GM10248 (cell line): Measurements from ENCODE around the gene MTHFR.

ENCODE experiments used
- CTCF ChIA-PET: fragments of 300-600 bp; sonication (Branson Sonifier 250); formaldehyde crosslinking; extraction: SDS; loops from one replicate; lab custom pipeline; 2021; ENCODE audit warnings: antibody characterized with exemption; lab: Yijun Ruan, JAX
- POLR2A ChIA-PET: fragments of 350-650 bp; sonication (Branson Sonifier 250); formaldehyde crosslinking; extraction: SDS; loops from one replicate; lab custom pipeline; 2020; ENCODE audit warnings: antibody characterized with exemption; lab: Yijun Ruan, JAX
- DNase-seq: peaks from one replicate; pipeline ENCODE4 v3.0.0; 2012; ENCODE audit errors: extremely low spot score
- TF ChIP-seq, protein P1 (sequence below): IDR thresholded peaks from 2 replicates; pipeline ENCODE4 v1.5.1; 2012; ENCODE audit warnings: mild to moderate bottlenecking, low read depth; ENCODE audit errors: extremely low read depth, missing control alignments, control extremely low read depth

Gene MTHFR

GRCh38 chr1:11805422-11806306 is at the start of gene MTHFR, which contains the start of gene CLCN6:
Gene MTHFR, minus strand, starts transcription at chr1:11805964. Its CDS starts 2,848 bp downstream, at chr1:11803116.
Gene CLCN6, plus strand, starts transcription at chr1:11806191. Its CDS starts 72 bp downstream, at chr1:11806263.
- CTCF ChIA-PET = interaction anchor here (0.8 to 1.6 kb wide), 6 partner anchors 9 to 142 kb away, joined by 3 to 9 read pairs (median 4); partner anchors contain the start of gene FBXO6
- POLR2A ChIA-PET = interaction anchor here (0.6 to 1.9 kb wide), 4 partner anchors 9 to 652 kb away, joined by 3 to 27 read pairs (median 6); no protein-coding TSS in a partner anchor
- peak; percentile 99 for DNase-seq
- TF ChIP-seq, protein P1, sequence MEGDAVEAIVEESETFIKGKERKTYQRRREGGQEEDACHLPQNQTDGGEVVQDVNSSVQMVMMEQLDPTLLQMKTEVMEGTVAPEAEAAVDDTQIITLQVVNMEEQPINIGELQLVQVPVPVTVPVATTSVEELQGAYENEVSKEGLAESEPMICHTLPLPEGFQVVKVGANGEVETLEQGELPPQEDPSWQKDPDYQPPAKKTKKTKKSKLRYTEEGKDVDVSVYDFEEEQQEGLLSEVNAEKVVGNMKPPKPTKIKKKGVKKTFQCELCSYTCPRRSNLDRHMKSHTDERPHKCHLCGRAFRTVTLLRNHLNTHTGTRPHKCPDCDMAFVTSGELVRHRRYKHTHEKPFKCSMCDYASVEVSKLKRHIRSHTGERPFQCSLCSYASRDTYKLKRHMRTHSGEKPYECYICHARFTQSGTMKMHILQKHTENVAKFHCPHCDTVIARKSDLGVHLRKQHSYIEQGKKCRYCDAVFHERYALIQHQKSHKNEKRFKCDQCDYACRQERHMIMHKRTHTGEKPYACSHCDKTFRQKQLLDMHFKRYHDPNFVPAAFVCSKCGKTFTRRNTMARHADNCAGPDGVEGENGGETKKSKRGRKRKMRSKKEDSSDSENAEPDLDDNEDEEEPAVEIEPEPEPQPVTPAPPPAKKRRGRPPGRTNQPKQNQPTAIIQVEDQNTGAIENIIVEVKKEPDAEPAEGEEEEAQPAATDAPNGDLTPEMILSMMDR = no peak

DNA sequence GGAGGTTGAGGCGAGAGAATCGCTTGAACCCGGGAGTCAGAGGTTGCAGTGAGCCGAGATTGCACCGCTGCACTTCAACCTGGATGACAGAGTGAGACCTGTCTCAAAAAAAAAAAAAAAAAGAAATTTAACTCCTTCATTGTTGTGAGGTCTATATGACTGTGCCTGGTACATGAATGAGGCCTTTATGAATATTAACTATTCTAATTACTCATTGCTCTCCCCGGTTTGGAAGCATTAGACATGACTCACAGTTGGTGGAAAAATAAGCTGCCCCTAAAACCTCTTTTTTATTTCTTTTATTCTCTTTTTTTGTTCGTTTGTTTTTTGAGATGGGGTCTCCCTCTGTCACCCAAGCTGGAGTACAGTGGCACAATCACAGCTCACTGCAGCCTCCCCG is 49.7 kb upstream of the MTHFR start:
- POLR2A ChIA-PET = no interaction called here
- CTCF ChIA-PET = interaction anchor here (1.0 to 1.6 kb wide), 2 partner anchors 10 to 15 kb away, joined by 3 to 4 read pairs; no protein-coding TSS in a partner anchor
- DNase-seq = no peak
- TF ChIP-seq, protein P1 = no peak

- TF ChIP-seq, protein P1 = no peak
- no peak for DNase-seq
- ChIA-PET POLR2A (no interaction called here), CTCF (interaction anchor here (1.4 to 1.6 kb wide), 2 partner anchors 16 to 40 kb away, joined by 3 to 4 read pairs; no protein-coding TSS in a partner anchor)
Observed at GRCh38 chr1:11854519-11854918, 48.8 kb upstream of the MTHFR start.

GRCh38 chr1:11851180-11851579 is 45.4 kb upstream of the MTHFR start:
- CTCF ChIA-PET = interaction anchor here (1.3 kb wide), 1 partner anchor 116 kb away, joined by 3 read pairs; no protein-coding TSS in a partner anchor
- TF ChIP-seq, protein P1 = no peak
- no peak for DNase-seq
- POLR2A ChIA-PET = no interaction called here

- POLR2A ChIA-PET = no interaction called here
- CTCF ChIA-PET = no interaction called here
- TF ChIP-seq, protein P1 = no peak
- no peak for DNase-seq
Observed at GRCh38 chr1:11850156-11850555, 44.4 kb upstream of the MTHFR start.

DNA sequence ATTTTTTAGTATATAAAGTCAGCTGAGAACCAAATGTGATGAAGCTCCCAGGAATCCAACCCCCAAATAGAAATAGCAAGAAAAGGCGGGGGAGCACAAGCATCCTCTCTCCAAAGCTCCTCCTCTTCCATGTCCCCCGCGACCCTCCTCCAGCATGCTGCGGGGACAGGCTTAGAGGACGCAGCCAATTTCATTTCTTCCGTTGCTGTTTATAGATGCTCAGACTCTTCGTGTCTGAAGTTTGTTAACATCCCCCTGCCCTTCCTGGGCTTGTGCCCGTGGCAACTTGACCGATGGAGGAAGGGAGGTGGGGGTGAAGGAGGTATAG is 42.6 kb upstream of the MTHFR start:
- TF ChIP-seq, protein P1 = no peak
- DNase-seq = no peak
- ChIA-PET CTCF (interaction anchor here (1.4 to 1.6 kb wide), 2 partner anchors 11 to 118 kb away, joined by 4 to 5 read pairs; no protein-coding TSS in a partner anchor), POLR2A (no interaction called here)
